GM18951 (cell line): Measurements from ENCODE around the gene PCCB.

ENCODE experiments used
- POLR2A ChIP-seq: IDR thresholded peaks from 4 replicates; pipeline ENCODE4 v1.6.1; 2011; ENCODE audit warnings: mild to moderate bottlenecking; ENCODE audit not compliant: insufficient read length, insufficient read depth; ENCODE audit errors: extremely low read depth
- in situ Hi-C: fragments of 300-500 bp; cut with MboI; formaldehyde crosslinking; loops from one replicate; pipeline ENCODE4 v1.12.0; 2022; ENCODE audit warnings: low sequenced_read_pairs, mixed read lengths, inconsistent platforms; ENCODE audit not compliant: unreplicated experiment

Gene PCCB

DNA sequence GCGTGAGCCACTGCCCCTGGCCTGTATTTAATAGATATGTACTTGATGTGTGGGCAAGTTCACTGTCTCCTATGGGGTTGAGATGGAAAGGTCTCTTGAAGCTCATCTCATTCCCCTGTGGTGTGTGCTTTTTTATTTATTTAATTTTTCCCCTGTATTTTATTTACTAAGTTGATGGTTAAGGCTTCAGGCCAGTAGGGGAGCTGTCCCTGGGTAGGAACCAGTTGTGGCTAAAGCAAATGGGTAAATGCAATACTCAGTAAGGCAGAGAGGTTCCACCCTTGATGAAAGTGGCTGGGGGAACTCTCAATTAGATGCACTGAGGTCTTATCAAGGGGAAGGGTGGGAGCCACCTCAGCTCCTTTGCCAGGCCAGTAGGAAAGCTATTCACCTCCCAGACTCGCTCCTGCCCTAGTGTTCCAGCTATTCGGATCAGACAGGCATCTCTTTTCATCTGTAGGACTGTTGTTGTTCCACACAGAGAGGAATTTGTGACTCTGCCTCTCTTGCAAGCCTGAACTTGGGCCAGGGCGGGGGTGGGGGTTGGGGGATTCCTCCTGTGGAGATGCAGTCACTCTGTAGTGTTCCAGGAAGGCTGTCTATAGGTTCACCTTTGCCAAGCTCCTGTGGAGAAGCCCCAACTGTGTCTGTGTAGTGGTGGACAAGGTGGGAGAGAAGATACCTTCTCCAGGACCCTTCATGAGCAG lies 26.1 kb downstream of the PCCB start:
- TF ChIP-seq POLR2A = no peak
- in situ Hi-C loops = no loop called here

DNA sequence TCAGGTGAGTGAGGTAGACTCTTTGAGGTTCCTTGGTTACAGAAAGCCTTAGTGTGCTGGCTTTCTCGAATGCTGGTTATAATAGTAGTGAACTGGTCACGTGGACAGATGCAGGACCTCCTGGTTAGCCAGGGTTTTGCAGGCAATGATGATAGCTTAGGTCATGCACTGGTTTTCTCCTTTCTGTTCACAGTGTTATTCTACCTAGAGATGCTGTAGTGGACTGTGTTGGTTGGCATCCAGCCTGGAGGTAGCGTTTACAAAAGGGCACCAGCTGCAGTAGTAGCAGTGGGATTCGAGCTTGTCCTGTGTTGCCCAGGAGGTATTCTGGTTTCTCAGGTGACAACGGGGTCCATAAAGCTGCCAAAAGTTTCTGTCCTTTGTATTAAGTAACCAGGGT lies 27.0 kb downstream of the PCCB start:
- no peak for TF ChIP-seq POLR2A
- in situ Hi-C loops = no loop called here

DNA sequence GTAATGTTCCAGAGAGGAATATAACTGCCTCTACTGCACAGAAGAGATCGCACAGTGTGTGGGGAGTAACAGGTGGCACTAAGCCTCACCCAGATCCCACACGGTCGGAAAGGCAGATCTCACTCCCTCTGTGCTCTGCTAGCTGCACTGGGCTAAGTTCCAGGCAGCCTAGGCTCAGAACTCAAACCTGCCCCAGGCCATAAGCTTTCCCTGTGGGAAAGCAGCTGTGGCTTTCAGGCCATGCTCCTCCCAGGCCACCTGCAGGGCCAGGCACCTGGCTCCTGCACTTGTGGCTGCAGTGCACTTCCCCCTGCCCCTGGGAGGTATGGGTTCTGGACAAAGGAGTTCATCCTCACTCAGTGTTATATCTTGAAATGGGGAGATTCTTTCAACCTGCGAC lies 27.5 kb downstream of the PCCB start:
- in situ Hi-C loops = no loop called here
- no peak for TF ChIP-seq POLR2A

DNA sequence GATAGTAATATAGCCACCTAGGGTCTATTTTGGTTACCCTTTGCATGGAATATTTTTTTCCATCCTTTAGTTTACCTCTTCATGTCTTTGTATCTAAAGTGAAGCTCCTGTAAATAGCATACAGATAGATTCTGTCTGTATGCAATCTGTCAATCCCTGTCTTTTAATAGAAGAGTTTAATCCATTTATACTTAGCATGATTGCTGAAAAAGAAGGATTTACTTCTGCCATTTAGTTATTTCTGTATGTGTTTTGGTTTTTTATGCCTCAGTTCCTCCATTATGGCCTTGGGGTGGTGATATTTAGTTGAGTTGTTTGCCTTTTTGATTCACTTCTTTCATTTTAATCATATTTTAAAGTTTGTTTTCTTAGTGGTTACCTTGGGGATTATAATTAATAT lies 29.0 kb downstream of the PCCB start:
- in situ Hi-C loops = no loop called here
- TF ChIP-seq POLR2A = no peak

DNA sequence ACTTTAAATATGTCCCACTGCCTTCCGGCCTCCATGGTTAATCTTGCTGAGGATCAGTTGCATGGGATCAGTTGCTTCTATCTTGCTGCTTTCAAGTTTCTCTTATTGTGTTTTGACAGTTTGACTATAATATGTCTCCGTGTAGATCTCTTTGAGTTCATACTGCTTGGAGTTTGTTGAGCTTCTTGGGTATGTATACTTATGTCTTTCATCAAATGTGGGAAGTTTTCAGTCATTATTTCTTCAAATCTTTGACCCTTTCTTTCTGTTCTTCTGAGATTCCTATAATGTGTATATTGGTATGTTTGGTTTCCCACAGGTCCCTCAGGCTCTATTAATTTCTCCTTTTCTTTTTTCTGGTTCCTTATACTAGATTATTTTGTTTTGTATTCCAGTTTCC lies 30.8 kb downstream of the PCCB start:
- in situ Hi-C loops = no loop called here
- TF ChIP-seq POLR2A = no peak

DNA sequence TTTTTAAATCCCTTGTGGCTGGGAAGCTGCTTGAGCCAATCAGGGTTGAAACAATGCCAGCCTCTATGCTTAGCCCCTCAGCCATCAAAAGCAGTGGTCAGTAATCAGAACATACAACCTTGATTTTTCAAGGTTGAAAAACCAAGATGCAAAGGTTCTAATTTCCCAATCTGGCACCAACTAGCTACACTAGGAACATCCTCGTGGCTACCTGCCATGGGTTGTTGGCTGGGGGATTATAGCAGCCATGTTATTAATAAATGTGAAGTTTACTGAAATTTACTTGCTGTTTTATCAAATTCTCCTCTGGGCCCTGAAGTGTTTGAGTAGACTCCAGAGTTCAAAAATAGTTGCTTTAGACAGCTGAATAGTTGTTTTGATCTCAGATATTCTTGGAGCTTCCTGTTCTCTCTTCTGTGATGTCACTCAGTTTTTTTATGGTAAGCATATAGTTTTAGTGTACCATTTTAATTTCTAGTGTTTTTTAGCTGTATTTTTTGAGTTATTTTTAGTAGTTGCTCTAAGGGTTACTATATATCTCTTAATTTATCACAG lies 31.9 kb downstream of the PCCB start:
- in situ Hi-C loops = no loop called here
- no peak for TF ChIP-seq POLR2A

DNA sequence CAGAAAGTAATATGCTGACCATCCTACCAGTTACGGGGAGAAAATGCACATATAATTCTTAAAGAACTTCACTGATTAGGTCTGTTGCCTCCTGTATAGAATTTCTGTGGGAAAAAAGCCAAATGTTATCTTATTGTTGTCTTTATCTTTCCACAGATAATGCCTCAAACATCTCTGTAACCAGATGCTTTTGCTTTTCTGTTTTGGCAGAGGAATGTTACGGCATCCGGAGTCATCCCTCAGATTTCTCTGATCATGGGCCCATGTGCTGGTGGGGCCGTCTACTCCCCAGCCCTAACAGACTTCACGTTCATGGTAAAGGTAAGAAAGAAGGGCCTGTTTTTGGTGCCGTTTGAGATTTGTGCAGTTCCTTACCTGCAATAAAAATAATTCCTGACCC lies 33.5 kb downstream of the PCCB start:
- TF ChIP-seq POLR2A = no peak
- in situ Hi-C loops = no loop called here

DNA sequence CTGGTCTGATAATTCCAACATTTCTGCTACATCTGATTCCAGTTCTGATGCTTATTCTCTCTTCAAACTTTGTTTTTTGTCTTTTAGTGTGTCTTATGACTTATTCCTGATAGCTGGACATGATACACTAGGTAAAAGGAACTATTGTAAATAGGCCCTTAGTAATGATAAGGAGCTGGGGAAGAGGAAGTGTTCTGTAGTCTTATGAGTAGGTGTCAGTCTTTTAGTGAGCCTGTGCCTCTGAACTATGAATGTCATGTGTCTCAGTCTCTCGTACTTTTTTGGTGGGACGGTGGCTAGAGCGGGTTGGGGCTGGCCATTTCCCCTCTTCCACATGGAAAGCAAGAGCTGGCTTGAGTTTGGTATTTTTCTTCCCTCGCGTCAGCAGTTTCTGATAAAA lies 41.2 kb downstream of the PCCB start:
- in situ Hi-C loops = no loop called here

DNA sequence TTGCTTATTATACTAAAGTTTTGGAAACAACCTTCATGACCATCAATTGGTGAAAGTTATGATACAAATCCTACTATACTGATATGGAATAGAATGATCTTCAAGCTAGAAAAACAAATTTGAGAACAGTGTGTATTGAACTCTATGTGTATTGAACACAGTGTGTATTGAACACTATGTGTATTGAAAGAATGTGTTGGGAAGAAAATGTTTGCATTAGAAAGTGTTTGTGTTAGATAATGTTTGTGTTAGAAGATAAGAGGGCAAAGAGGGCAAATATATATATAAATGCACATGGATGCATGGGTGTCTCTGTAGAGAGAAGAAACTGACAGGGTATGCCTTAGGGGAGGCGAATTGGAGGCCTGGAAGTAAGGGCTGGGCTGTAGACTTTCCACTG lies 42.4 kb downstream of the PCCB start:
- in situ Hi-C loops = no loop called here
- TF ChIP-seq POLR2A = no peak

More for the DNA sequence above, 41.2 kb downstream of the PCCB start:
- no peak for TF ChIP-seq POLR2A

DNA sequence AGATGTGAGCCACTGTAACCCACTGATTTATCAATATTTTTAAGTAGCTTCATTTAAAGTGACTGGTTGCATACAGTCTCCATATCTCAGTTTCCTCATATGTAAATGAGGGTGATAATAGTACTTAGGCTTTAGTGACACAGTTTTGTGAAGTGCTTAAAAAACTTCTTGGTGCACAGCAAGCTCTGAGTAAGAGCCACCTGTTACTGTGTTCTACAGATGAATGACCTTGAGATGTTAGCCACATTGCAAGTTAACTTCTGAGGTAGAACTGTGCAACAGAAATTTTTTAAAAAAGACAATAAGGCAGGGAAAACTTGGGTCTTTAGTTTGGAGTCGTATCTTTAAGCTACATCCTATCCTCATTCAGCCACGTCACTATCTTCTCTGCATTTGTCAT lies 43.1 kb downstream of the PCCB start:
- in situ Hi-C loops = no loop called here

DNA sequence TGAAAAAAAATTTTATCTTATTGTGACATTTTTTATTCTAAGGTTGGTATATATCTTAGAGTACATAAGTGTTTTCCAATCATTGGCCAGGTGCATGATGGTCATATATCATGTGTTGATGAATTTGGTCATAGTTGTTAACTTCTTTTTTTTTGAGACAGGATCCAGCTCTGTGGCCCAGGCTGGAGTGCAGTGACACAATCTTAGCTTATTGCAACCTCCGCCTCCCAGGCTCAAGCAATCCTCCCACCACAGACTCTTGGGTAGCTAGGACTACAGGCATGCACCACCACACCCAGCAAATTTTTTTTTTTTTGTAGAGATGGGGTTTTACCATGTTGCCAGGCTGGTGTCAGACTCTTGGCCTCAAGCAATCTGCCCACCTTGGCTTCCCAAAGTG lies 44.0 kb downstream of the PCCB start:
- no peak for TF ChIP-seq POLR2A
- in situ Hi-C loops = no loop called here

More for the DNA sequence above, 43.1 kb downstream of the PCCB start:
- TF ChIP-seq POLR2A = no peak

DNA sequence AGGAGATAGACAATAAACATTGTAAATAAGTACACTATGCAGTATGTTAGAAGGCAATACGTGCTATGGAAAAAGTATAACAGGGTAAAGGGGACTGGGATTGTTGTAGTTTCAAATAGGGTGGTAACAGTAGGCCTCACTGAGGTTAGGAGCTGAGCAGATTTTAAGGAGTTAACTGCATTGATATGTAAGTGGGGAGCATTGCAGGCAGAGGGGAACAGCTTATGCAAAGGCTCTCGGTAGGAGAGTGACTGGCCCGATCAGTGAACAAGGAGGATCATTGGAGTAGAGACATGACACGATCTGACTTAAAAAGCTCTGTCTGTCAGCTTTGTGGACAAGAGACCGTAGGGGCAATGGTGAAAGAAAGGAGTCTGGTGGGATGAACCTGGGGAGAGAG lies 46.8 kb downstream of the PCCB start:
- no peak for TF ChIP-seq POLR2A
- in situ Hi-C loops = no loop called here

DNA sequence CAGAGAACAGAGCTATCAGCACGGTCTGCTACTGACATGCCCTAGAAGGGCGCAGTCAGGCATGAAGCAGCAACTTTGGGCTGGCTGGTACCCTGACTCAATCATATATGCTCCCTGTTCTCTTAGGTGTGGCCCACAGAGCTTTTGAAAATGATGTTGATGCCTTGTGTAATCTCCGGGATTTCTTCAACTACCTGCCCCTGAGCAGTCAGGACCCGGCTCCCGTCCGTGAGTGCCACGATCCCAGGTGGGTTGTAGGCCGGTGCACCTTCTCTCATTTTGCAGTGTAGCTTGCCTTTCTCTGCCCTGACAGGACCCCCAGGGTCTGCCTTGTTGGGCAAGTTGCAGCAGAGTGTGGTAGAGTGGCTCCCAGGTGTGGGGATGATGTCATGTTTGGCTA lies 47.7 kb downstream of the PCCB start:
- in situ Hi-C loops = no loop called here

DNA sequence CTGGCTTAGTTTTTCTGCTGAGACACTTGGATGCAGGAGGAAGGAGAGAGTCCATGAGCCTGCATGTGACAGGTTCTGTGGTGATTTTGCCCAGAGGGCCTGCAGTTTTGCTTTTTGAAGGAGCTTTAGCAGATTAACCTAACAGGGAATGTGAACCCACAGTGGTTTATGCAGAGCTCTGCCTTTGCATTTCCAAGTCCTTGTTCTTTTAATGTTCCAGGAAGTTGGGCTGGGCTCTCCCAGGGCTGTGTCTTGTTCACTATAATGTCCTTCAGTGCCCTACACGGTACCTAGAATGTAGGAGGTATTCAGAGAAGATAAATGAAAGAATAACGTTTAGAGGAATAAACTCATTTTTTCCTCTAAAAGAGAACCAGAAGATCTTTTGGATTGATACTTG lies 50.3 kb downstream of the PCCB start:
- in situ Hi-C loops = no loop called here
- TF ChIP-seq POLR2A = no peak

More for the DNA sequence above, 47.7 kb downstream of the PCCB start:
- TF ChIP-seq POLR2A = no peak
